Stimulated activated naive CD8-positive, alpha-beta T cell treated with anti-CD3 and anti-CD28 coated beads, Interleukin-15, Interleukin-2, amounts not matched to agents 100 ng/mL and 50 ng/mL, for 24 hours (primary cell): ENCODE results near the gene FAM47E.
A peak's percentile ranks its signal among the peaks of the same experiment; 100 is the strongest.
"Not testable (repeated sequence)": the region's sequence is repeated elsewhere in the genome, so short reads cannot be mapped to it uniquely, and the experiment has no call there.

Source experiments
- H3K27ac Mint-ChIP-seq: one replicate; pipeline ENCODE4 v1.8.0; 2021; ENCODE audit warnings: mild to moderate bottlenecking, mixed read lengths
- H3K27me3 Mint-ChIP-seq: one replicate; pipeline ENCODE4 v1.8.0; 2021; ENCODE audit warnings: mixed read lengths
- H3K36me3 Mint-ChIP-seq: one replicate; pipeline ENCODE4 v1.8.0; 2021; ENCODE audit warnings: low read depth, mixed read lengths
- H3K4me1 Mint-ChIP-seq: one replicate; pipeline ENCODE4 v1.8.0; 2021; ENCODE audit warnings: low read depth, mixed read lengths
- H3K4me3 Mint-ChIP-seq: one replicate; pipeline ENCODE4 v1.8.0; 2021; ENCODE audit warnings: mild to moderate bottlenecking, mixed read lengths
- H3K9me3 Mint-ChIP-seq: one replicate; pipeline ENCODE4 v1.8.0; 2021; ENCODE audit warnings: mixed read lengths

The FAM47E gene

DNA sequence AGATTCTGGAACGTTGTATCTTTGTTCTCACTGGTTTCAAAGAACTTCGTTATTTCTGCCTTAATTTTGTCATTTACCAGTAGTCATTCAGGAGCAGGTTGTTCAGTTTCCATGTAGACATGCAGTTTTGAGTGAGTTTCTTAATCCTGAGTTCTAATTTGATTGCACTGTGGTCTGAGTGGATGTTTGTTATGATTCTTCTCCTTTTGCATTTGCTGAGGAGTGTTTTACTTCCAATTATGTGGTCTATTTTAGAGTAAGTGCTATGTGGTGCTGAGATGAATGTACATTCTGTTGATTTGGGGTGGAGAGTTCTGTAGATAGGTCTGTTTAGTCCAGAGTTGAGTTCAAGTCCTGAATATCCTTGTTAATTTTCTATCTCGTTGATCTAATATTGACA, 36.3 kb downstream of the FAM47E start:
- not testable (repeated sequence) for H3K4me3 Mint-ChIP-seq, H3K36me3 Mint-ChIP-seq, H3K27me3 Mint-ChIP-seq, H3K4me1 Mint-ChIP-seq, H3K27ac Mint-ChIP-seq, H3K9me3 Mint-ChIP-seq

DNA sequence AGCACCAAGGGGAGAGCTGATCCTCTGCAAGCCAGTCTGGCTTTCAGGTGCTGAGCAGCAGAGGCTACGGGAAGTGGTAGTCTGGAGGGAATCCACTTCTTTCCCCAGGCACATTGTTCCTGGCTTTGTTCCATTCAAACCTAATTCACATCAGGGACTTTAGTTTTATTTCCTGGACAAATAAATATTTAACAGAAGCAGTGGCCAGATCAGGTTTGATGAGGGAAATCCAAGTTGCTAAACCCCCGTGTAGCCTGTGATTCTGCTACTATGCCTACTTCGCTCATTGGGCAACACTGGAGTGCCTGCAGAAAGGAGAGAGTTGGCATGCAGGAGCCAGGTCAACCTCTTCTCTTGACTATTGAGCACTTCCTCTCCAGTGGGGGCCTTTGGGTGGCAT, 41.2 kb downstream of the FAM47E start:
- Mint-ChIP-seq H3K4me3 (no peak overlapping the region), H3K27me3 (no peaks in the 10 kb centered on the region), H3K4me1 (no peaks in the 10 kb centered on the region), H3K9me3 (peaks cover 4% of the 10 kb centered on the region), H3K27ac (no peak overlapping the region), H3K36me3 (no peaks in the 10 kb centered on the region)

DNA sequence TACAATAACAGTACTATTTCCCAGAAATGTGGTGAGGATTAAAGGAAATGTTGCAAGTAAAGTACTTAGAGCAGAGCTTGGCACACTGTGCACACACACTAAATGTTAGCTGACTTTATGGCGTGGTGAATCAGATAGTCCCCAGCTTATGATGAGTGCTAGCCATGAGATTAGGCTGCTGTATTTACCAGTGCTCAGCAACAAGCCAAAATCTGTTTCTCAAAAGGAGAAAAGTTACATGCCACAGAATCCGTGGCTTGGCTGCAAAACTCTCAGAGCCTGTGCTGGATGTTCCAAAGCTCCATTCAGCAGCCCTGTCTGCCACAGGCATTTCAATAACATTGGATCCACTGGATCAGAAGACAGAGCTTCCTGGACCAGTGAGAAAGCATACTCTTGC, 42.3 kb downstream of the FAM47E start:
- H3K27ac Mint-ChIP-seq = no peak overlapping the region
- peaks cover 5% of the 10 kb centered on the region for H3K36me3 Mint-ChIP-seq
- no peak overlapping the region for H3K4me3 Mint-ChIP-seq
- peaks cover 11% of the 10 kb centered on the region for H3K9me3 Mint-ChIP-seq
- no peaks in the 10 kb centered on the region for H3K4me1 Mint-ChIP-seq
- peaks cover 3% of the 10 kb centered on the region for H3K27me3 Mint-ChIP-seq

DNA sequence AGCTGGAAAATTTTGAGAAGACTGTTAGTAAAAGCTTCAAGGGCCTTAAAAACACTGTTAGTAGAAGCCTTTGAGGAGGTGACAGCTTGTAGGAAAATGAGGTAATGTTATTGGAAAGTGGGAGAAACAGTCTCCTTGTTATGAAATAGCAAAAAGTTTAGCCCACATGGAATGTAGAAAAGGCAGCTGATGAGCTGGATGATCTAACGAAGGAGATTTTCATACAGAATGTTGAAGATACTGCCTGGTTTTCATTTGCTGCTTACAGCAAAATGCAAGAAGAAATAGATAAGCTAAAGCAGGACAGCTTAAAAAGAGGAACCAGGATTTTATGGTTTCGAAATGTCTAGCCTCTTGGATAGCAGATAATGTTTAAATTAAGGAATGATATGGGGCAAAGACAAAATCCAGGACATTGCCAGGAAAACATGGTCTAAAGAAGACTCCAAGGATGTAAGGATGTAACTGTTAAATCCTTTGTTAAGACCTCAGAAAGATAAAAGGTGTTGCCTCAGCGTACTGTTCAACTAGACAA, 44.8 kb downstream of the FAM47E start:
- H3K36me3 Mint-ChIP-seq = peaks cover 5% of the 10 kb centered on the region
- H3K4me3 Mint-ChIP-seq = no peak overlapping the region
- peaks cover 3% of the 10 kb centered on the region for H3K27me3 Mint-ChIP-seq
- peaks cover 7% of the 10 kb centered on the region for H3K4me1 Mint-ChIP-seq
- H3K9me3 Mint-ChIP-seq = peaks cover 11% of the 10 kb centered on the region
- H3K27ac Mint-ChIP-seq = no peak overlapping the region

DNA sequence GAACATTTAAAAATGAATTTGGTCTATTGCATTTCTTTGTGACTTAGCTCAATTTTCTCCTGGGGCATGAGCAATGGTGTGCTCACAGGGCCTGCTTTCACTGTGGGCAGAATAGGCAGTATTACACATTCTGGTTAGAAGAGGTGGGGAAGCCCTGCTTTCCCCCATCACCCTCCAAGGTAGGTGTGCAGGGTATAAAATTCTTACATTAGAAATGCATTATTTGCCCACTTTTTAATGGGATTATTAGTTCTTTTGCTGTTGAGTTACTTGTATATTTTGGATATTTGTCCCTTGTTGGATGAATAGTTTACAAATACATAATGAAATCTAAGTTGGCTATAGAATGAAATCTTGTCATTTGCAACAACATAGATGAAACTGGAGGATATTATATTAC, 46.7 kb downstream of the FAM47E start:
- Mint-ChIP-seq H3K36me3 (peaks cover 5% of the 10 kb centered on the region), H3K27me3 (peaks cover 10% of the 10 kb centered on the region), H3K27ac (no peak overlapping the region), H3K4me3 (no peak overlapping the region), H3K9me3 (peaks cover 11% of the 10 kb centered on the region), H3K4me1 (peaks cover 18% of the 10 kb centered on the region)

DNA sequence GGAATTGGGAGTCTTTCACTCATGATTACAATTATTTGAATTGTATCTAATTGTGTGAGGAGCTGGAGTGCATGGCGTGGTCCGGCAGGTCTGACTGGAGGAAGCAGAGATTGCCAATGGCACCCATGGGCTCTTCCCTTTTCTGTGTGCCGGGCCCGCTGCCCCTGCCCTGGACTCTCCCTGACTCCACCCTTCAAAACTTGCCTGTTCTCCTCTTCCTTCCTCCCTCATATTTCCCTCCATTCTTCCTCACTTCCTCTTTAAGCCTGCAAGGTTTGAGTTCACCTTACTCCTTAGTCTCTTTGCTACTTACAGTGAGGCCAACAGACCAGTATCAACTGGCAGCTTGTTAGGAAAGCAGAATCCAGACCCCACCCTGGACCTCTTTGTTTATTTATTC, 48.5 kb downstream of the FAM47E start:
- peaks cover 24% of the 10 kb centered on the region for H3K4me1 Mint-ChIP-seq
- no peak overlapping the region for H3K27ac Mint-ChIP-seq
- peaks cover 5% of the 10 kb centered on the region for H3K36me3 Mint-ChIP-seq
- H3K27me3 Mint-ChIP-seq = peaks cover 18% of the 10 kb centered on the region
- H3K9me3 Mint-ChIP-seq = peaks cover 11% of the 10 kb centered on the region
- H3K4me3 Mint-ChIP-seq = no peak overlapping the region

DNA sequence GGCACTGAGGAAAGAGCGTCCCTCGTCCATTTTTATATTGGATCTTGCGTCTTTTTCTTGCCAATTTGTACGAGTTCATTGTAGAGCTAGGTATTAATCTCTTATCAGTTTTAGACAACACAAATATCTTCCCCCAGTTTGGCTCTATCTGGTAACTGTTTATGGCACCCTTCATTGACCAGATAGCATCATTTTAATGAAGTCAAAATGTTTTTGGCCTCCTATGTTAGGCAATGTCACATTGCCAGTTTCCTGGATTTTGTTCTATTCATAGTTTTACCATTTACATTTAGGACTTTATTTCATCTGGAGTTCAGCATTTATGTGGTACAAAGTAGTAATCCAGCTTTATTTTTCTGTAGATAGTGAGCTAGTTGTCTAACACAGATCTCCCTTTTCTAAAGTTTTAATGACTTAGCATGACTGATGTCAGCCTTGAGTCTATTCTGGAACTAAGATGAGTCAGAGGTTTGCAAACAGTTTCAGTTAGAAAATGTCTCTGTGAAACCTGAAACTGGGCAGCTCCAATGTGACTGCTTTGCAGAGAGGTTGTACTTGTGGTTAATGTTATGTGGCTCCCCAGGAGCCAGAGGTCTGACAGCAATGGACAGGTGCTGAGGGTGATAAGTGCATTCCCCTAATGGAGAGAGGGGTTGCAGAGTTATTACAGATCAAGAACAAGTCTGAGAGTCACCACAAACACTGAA, 49.7 kb downstream of the FAM47E start:
- peaks cover 11% of the 10 kb centered on the region for H3K9me3 Mint-ChIP-seq
- H3K27me3 Mint-ChIP-seq = peaks cover 27% of the 10 kb centered on the region
- no peak overlapping the region for H3K4me3 Mint-ChIP-seq
- peaks cover 5% of the 10 kb centered on the region for H3K36me3 Mint-ChIP-seq
- H3K27ac Mint-ChIP-seq = no peak overlapping the region
- H3K4me1 Mint-ChIP-seq = peaks cover 33% of the 10 kb centered on the region

DNA sequence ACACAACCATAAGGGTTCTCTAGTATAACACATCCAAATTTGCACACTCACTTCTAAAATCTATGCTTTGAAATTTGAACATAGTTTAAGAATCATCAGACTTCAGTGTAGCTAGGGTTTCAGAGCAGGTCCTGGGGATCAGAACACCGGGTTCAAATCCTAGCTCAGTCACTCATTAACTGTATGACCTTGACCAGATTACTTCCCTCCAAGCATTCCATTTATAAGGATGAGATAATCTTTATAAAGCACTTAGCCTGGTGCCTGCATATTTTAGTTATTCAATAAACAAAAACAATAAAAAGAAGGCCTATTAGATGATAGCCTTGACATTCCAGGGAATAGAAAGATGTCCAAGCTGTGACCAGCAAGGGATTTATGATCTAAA, 50.2 kb downstream of the FAM47E start:
- Mint-ChIP-seq H3K4me3 (no peak overlapping the region), H3K27me3 (peaks cover 27% of the 10 kb centered on the region), H3K36me3 (peaks cover 5% of the 10 kb centered on the region), H3K4me1 (peaks cover 33% of the 10 kb centered on the region), H3K27ac (no peak overlapping the region), H3K9me3 (peaks cover 11% of the 10 kb centered on the region)

DNA sequence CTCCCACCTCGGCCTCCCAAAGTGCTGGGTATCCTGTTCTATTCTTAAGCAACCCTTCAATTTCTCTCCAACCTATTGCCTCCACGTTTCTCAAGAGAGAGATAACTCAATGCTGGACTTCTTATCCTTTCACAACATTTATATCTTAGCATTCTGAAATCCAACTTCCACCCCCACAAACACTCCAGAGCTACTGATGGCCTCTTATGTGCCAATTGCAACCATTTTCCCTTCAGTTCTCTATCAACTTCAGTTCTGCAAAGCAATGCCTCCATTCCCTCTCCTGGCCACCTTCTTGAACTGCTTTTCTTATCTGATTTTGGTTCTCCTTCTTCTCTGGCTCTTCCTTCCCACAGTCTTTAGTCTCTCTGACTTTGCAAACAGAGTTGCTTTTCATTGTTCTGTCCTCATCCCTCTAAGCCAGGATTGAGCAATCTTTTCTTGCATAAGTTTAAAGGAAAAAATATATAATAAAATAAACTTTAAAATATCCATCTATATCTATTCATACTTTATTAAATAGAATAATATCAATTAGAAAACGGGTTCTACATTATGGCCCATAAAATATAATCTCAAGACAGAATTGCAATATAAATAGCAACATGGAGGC, 51.4 kb downstream of the FAM47E start:
- Mint-ChIP-seq H3K36me3 (peaks cover 5% of the 10 kb centered on the region), H3K27me3 (peaks cover 27% of the 10 kb centered on the region), H3K27ac (no peak overlapping the region), H3K9me3 (peaks cover 6% of the 10 kb centered on the region), H3K4me3 (no peak overlapping the region), H3K4me1 (peaks cover 33% of the 10 kb centered on the region)

DNA sequence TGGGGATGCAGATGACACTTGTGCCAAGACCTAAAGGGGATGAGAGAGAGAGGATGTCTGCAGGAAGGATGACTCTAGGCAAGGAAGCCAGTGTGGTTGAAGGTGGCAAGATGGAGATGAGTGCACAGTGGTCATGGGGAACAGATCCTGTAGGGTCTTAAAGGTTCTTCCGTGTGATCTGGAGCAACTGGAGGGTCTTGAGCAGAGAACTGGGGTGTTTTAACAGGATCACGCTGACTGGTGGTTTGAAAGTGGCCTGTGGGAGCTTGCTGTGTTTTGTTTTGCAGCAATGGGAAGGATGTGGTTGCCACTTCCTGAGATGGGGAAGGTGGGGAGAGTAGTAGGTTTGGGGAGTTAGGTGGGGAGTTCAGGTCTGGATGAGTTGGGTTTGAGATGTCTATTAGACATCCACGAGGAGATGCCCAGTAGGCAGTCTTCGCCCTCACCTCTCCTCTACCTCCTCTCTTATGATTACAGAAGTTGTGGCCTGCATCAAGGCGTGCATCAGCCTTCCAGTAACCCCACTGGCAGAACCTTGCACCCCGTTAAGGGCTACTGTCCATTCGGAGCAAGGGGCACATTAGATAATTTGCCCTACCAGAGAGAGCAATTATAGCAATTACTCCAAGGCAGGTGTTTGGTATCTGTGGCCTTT, 53.6 kb downstream of the FAM47E start:
- H3K27ac Mint-ChIP-seq = peak overlapping the region; percentile 66
- no peaks in the 10 kb centered on the region for H3K9me3 Mint-ChIP-seq
- peak overlapping the region; percentile 80 for H3K4me3 Mint-ChIP-seq
- H3K27me3 Mint-ChIP-seq = peaks cover 27% of the 10 kb centered on the region
- peaks cover 33% of the 10 kb centered on the region for H3K4me1 Mint-ChIP-seq
- H3K36me3 Mint-ChIP-seq = no peaks in the 10 kb centered on the region

DNA sequence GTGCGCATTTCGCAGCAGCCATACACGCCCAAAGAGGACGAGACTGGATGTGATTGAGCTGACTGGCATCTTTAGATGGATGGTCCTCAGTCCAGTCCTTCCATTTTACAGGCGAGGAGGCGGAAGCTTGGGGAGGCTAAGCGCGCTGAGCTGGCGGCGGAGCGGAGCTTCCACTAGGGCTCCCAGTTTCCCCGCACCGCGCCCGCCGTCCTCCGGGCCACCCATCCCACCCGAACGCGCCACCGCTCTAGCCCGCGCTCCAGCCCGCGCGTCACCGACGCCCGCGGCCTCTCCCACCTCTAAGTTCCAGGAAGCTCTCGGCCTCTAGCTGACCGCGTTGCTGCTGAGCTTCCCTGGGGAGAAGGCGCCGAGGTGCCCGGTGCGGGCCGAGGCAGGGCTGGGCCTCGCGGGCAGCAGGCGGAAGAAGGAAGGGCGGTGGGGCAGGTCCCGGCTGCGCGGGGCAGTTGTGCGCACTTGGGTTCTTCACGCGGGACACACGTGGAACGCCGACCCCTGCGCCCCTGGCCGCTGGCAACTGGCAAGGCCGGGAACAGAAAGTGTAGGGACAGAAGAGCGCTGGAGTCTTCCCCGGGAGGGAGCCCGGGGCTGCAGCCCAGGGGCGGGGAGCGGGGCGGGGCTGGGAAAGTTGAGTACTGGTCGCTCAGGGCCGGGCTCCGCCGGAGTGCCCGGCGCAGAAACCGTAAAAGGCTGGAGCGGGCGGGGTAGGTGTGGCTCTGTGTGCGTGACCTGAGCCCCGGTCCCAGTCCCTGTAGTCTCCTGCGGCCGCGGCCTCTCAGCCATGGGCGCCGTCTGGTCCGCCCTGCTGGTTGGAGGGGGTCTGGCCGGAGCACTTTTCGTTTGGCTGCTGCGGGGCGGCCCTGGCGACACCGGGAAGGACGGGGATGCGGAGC, 54.7 kb downstream of the FAM47E start, which contains the start of gene STBD1:
Gene STBD1, plus strand, starts transcription at position 763 of the 911 bp plus-strand sequence. Its CDS starts 37 bp downstream, at position 800.
- Mint-ChIP-seq H3K27ac (peak within 1 kb of the TSS; percentile 66), H3K36me3 (no peaks in the 10 kb centered on the region), H3K4me3 (peak within 1 kb of the TSS; percentile 80), H3K27me3 (peaks cover 27% of the 10 kb centered on the region), H3K9me3 (no peaks in the 10 kb centered on the region), H3K4me1 (peaks cover 27% of the 10 kb centered on the region)

DNA sequence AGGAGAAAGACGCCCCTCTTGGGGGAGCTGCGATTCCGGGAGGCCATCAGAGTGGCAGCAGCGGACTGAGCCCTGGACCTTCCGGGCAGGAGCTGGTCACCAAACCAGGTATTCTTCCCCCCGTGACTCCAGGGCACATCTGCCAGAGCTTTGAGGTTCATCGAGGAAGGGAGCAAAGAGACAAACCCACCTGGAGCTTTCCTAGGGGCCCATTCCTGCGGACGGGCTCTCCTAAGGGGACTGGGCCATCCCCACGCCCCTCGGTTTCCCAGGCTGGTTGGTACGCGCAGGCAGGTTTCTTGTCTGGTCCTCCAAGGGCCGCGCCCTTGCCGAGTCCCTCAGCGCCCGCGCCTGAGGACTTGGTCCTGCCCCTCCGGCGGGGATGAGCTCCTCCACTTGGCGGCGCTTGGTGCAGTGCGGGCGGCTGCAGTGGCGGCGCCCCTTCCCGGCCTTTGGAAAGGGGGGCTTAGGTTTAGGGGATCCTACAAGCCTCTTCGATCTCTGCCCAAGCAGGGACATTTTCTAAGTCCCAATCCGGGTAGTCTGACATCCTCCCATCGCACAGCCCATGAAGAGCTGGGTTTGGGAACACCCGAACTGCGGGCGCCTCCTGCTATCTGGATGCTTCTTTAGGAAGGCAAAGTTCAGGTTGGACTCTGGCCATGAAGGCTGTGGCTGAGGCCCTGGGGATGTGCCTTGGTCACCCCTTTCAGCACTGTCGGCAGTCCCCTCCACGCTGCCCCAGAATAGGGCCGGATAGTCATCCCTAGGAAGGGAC, 55.5 kb downstream of the FAM47E start:
- H3K4me1 Mint-ChIP-seq = peaks cover 19% of the 10 kb centered on the region
- H3K4me3 Mint-ChIP-seq = peak overlapping the region; percentile 80
- no peaks in the 10 kb centered on the region for H3K36me3 Mint-ChIP-seq
- H3K9me3 Mint-ChIP-seq = no peaks in the 10 kb centered on the region
- H3K27ac Mint-ChIP-seq = no peak overlapping the region
- H3K27me3 Mint-ChIP-seq = peaks cover 27% of the 10 kb centered on the region

DNA sequence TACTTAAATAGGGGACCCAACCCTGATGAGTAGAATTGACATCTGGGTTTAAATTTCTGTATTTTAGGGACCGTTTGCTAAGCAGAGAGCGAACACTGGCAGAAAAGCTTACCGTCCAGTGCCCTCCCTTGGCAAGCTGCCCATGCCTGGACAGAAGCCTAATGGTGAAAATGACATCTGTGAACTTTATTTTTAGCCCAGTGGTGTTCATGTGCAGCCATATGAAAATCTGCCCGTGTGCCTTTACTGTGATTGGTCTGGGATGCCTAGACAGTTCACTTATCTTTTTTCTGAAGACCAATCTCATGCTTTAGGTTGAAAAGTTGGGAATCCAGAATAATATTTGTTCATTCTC, 56.1 kb downstream of the FAM47E start:
- Mint-ChIP-seq H3K4me1 (peaks cover 15% of the 10 kb centered on the region), H3K27me3 (peaks cover 24% of the 10 kb centered on the region), H3K4me3 (peak overlapping the region; percentile 80), H3K27ac (no peak overlapping the region), H3K9me3 (no peaks in the 10 kb centered on the region), H3K36me3 (no peaks in the 10 kb centered on the region)

DNA sequence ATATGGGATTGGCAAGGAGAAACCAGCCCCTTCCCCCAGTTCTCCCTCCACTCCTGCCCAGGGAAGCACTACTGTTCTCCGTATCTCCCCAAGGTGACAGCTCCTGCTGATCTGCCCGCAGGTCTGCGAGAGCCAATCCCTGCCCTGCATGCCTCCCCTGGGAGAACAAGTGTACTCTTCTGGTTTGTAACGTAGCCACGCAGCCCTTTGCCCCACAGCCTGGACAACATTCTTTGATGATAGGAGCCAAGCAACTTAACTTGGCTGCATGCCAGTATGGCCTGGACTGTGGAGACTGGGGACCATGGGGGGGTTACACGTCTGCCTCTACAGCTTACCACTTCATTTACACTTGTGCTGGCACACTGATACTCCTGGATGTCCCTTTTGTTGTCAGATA, 57.0 kb downstream of the FAM47E start:
- peaks cover 17% of the 10 kb centered on the region for H3K27me3 Mint-ChIP-seq

More for the DNA sequence above, 57.0 kb downstream of the FAM47E start:
- Mint-ChIP-seq H3K4me1 (peaks cover 15% of the 10 kb centered on the region), H3K36me3 (no peaks in the 10 kb centered on the region), H3K4me3 (no peak overlapping the region), H3K27ac (no peak overlapping the region), H3K9me3 (no peaks in the 10 kb centered on the region)
